ENCODE data around the gene ANO9. TPM values are rescaled to one million over a fixed set of nuclear protein-coding genes. Genes with fewer than 3 reads are reported as not detected.
A peak's percentile ranks its signal among the peaks of the same experiment; 100 is the strongest.

Gene ANO9
- total RNA-seq, 2 donors from 2014 or later: 121 to 129 TPM

- TF ChIP-seq CTCF (IDR thresholded peaks at IDR 0.05): no peak
- Histone ChIP-seq H3K4me3 (no peak overlapping the region), H3K9ac (ENCODE audit: low read depth in 2 of 2, low read length in 2 of 2) (no peak overlapping the region), H3K27ac (no peak overlapping the region), H3K9me3 (no peaks in the 10 kb centered on the region), H3K36me3 (no peaks in the 10 kb centered on the region), H3K4me1 (peaks cover 10% of the 10 kb centered on the region), H3K27me3 (no peaks in the 10 kb centered on the region)
- intact Hi-C loops (cut with DNase I): loop anchor here (5.0 kb wide), 1 partner anchor 49 kb away; no protein-coding TSS in a partner anchor
- DNase-seq: no peak
These were observed 11.8 kb upstream of the ANO9 start for GRCh38 chr11:453564-453963.

- intact Hi-C loops (cut with DNase I): loop anchor here (5.0 kb wide), 1 partner anchor 49 kb away; no protein-coding TSS in a partner anchor
- Histone ChIP-seq H3K27me3 (no peaks in the 10 kb centered on the region), H3K27ac (no peak overlapping the region), H3K4me1 (peaks cover 13% of the 10 kb centered on the region), H3K9ac (ENCODE audit: low read depth in 2 of 2, low read length in 2 of 2) (no peak overlapping the region), H3K36me3 (no peaks in the 10 kb centered on the region), H3K9me3 (no peaks in the 10 kb centered on the region), H3K4me3 (no peak overlapping the region)
- TF ChIP-seq CTCF (IDR thresholded peaks at IDR 0.05): no peak
- no peak for DNase-seq
These were observed 11.2 kb upstream of the ANO9 start for GRCh38 chr11:452916-453527.

GRCh38 chr11:452203-452744 is 10.5 kb upstream of the ANO9 start:
- no peak for TF ChIP-seq CTCF (IDR thresholded peaks at IDR 0.05)
- Histone ChIP-seq H3K27me3 (no peaks in the 10 kb centered on the region), H3K36me3 (no peaks in the 10 kb centered on the region), H3K27ac (no peak overlapping the region), H3K9me3 (no peaks in the 10 kb centered on the region), H3K4me3 (no peak overlapping the region), H3K9ac (ENCODE audit: low read depth in 2 of 2, low read length in 2 of 2) (no peak overlapping the region), H3K4me1 (peaks cover 13% of the 10 kb centered on the region)
- DNase-seq: no peak
- intact Hi-C loops (cut with DNase I): loop anchor here (5.0 kb wide), 1 partner anchor 50 kb away; no protein-coding TSS in a partner anchor

GRCh38 chr11:451738-452137 is 9.9 kb upstream of the ANO9 start:
- H3K4me3 ChIP-seq: no peak overlapping the region
- no peaks in the 10 kb centered on the region for H3K9me3 ChIP-seq
- H3K27ac ChIP-seq: no peak overlapping the region
- H3K9ac ChIP-seq (ENCODE audit: low read depth in 2 of 2, low read length in 2 of 2): peak overlapping the region in 1 of 2 donors; percentile 82
- TF ChIP-seq CTCF (IDR thresholded peaks at IDR 0.05): no peak
- DNase-seq: no peak
- peaks cover 13% of the 10 kb centered on the region for H3K4me1 ChIP-seq
- H3K27me3 ChIP-seq: no peaks in the 10 kb centered on the region
- intact Hi-C loops (cut with DNase I): loop anchor here (5.0 kb wide), 1 partner anchor 51 kb away; no protein-coding TSS in a partner anchor
- no peaks in the 10 kb centered on the region for H3K36me3 ChIP-seq

GRCh38 chr11:450809-451451 is 9.1 kb upstream of the ANO9 start:
- H3K4me3 ChIP-seq: peak overlapping the region; percentile 99
- peaks cover 13% of the 10 kb centered on the region for H3K4me1 ChIP-seq
- peak overlapping the region; percentile 85 for H3K27ac ChIP-seq
- no peaks in the 10 kb centered on the region for H3K27me3 ChIP-seq
- TF ChIP-seq CTCF (IDR thresholded peaks at IDR 0.05): no peak
- H3K36me3 ChIP-seq: no peaks in the 10 kb centered on the region
- intact Hi-C loops (cut with DNase I): loop anchor here (5.0 kb wide), 1 partner anchor 51 kb away; no protein-coding TSS in a partner anchor
- H3K9ac ChIP-seq (ENCODE audit: low read depth in 2 of 2, low read length in 2 of 2): peak overlapping the region; percentile 82 to 87
- no peaks in the 10 kb centered on the region for H3K9me3 ChIP-seq
- DNase-seq: peak; percentile 80

All from colonic mucosa (tissue), 4 donors.